NCI-H2107 treated with DMSO at 0.1 percent for 48 hours (cell line): Measurements from ENCODE around the gene MYO18A.
"Not testable (repeated sequence)": the region's sequence is repeated elsewhere in the genome, so short reads cannot be mapped to it uniquely, and the experiment has no call there.

Source experiments
- DNase-seq: peaks from one replicate; lab custom pipeline; 2025; ENCODE audit not compliant: unreplicated experiment; lab: John Stamatoyannopoulos, UW

The MYO18A gene

GRCh38 chr17:29196769-29197515 is 16.7 kb upstream of the MYO18A start:
- no peak for DNase-seq

- DNase-seq = no peak
These were observed 15.4 kb upstream of the MYO18A start for GRCh38 chr17:29195465-29196081.

- DNase-seq = no peak
These were observed 14.5 kb upstream of the MYO18A start for GRCh38 chr17:29194669-29195068.

GRCh38 chr17:29193146-29193545 is 12.9 kb upstream of the MYO18A start:
- no peak for DNase-seq

GRCh38 chr17:29190592-29191207 is 10.5 kb upstream of the MYO18A start:
- no peak for DNase-seq

GRCh38 chr17:29190039-29190438 is 9.8 kb upstream of the MYO18A start:
- DNase-seq = no peak

- DNase-seq = no peak
These were observed 9.2 kb upstream of the MYO18A start for GRCh38 chr17:29189355-29189754.

- no peak for DNase-seq
These were observed 1.0 kb upstream of the MYO18A start for GRCh38 chr17:29181226-29181625.

- DNase-seq = no peak
These were observed 576 bp upstream of the MYO18A start for GRCh38 chr17:29180788-29181160.

GRCh38 chr17:29179232-29180033 is 765 bp downstream of the MYO18A start:
- no peak for DNase-seq

GRCh38 chr17:29178750-29179231 is 1.4 kb downstream of the MYO18A start:
- DNase-seq = no peak

- no peak for DNase-seq
These were observed 2.1 kb downstream of the MYO18A start for GRCh38 chr17:29177871-29178749.

GRCh38 chr17:29177541-29177870 is 2.7 kb downstream of the MYO18A start:
- no peak for DNase-seq

- peak; percentile 78 for DNase-seq
These were observed 3.4 kb downstream of the MYO18A start for GRCh38 chr17:29176558-29177351.

- DNase-seq = no peak
These were observed 4.8 kb downstream of the MYO18A start for GRCh38 chr17:29175349-29175748.

- DNase-seq = no peak
These were observed 7.6 kb downstream of the MYO18A start for GRCh38 chr17:29172589-29172988.

GRCh38 chr17:29170682-29171081 is 9.5 kb downstream of the MYO18A start:
- DNase-seq = no peak

- DNase-seq = no peak
These were observed 10.2 kb downstream of the MYO18A start for GRCh38 chr17:29169806-29170591.

- DNase-seq = not testable (repeated sequence)
These were observed 11.5 kb downstream of the MYO18A start for GRCh38 chr17:29168759-29169126.
